Kidney epithelial cell (primary cell): ENCODE measurements around the gene LAMC3. TPM values are rescaled to one million over a fixed set of nuclear protein-coding genes. Genes with fewer than 3 reads are reported as not detected.

ENCODE experiments used
- DNase-seq: peaks from one replicate; pipeline ENCODE4 v3.0.0-alpha.2; 2010; ENCODE audit warnings: low read depth
- H3K27me3 ChIP-seq: 2 replicates; pipeline ENCODE4 v1.6.0; 2011; ENCODE audit warnings: low read length; ENCODE audit not compliant: control insufficient read depth, insufficient read depth
- H3K36me3 ChIP-seq: 2 replicates; pipeline ENCODE4 v1.5.1; 2011; ENCODE audit warnings: low read length; ENCODE audit not compliant: control insufficient read depth, insufficient read depth
- H3K4me3 ChIP-seq: 2 replicates; pipeline ENCODE4 v1.5.1; 2011; ENCODE audit warnings: low read depth, mild to moderate bottlenecking, control low read depth, low read length
- CTCF ChIP-seq: IDR thresholded peaks from 2 replicates; pipeline ENCODE4 v1.5.1; 2011; ENCODE audit warnings: mild to moderate bottlenecking, moderate library complexity, low read length, control low read depth, inconsistent platforms; ENCODE audit not compliant: insufficient read depth, poor library complexity, severe bottlenecking
- total RNA-seq: library from RNA; depleted of rRNA; stranded (reverse); fragments of >200 nt; gene quantifications from 2 replicates; pipeline ENCODE4 v1.2.3, GENCODE V29; 2015

The LAMC3 gene
- total RNA-seq, 1 donor from 2014 or later, result 7.5 TPM

GRCh38 chr9:130963337-130963908 is 45.6 kb upstream of the LAMC3 start:
- no peak for DNase-seq
- Histone ChIP-seq H3K36me3 (no peaks in the 10 kb centered on the region), H3K4me3 (no peak overlapping the region), H3K27me3 (no peaks in the 10 kb centered on the region)
- no peak for TF ChIP-seq CTCF

GRCh38 chr9:130963916-130964315 is 45.1 kb upstream of the LAMC3 start:
- no peak for DNase-seq
- Histone ChIP-seq H3K4me3 (no peak overlapping the region), H3K27me3 (no peaks in the 10 kb centered on the region)

GRCh38 chr9:130965680-130966079 is 43.3 kb upstream of the LAMC3 start:
- Histone ChIP-seq H3K36me3 (no peaks in the 10 kb centered on the region), H3K4me3 (no peak overlapping the region), H3K27me3 (no peaks in the 10 kb centered on the region)
- DNase-seq, result no peak
- TF ChIP-seq CTCF, result no peak

More at GRCh38 chr9:130963916-130964315, 45.1 kb upstream of the LAMC3 start:
- no peaks in the 10 kb centered on the region for H3K36me3 ChIP-seq
- TF ChIP-seq CTCF, result no peak

- Histone ChIP-seq H3K4me3 (no peak overlapping the region), H3K36me3 (no peaks in the 10 kb centered on the region), H3K27me3 (peaks cover 22% of the 10 kb centered on the region)
- no peak for TF ChIP-seq CTCF
- DNase-seq, result no peak
Observed at GRCh38 chr9:130970052-130970451, 38.9 kb upstream of the LAMC3 start.

GRCh38 chr9:130970855-130971254 is 38.1 kb upstream of the LAMC3 start:
- DNase-seq, result no peak
- H3K27me3 ChIP-seq, result peaks cover 22% of the 10 kb centered on the region
- TF ChIP-seq CTCF, result no peak

GRCh38 chr9:130971294-130971849 is 37.6 kb upstream of the LAMC3 start:
- no peaks in the 10 kb centered on the region for H3K36me3 ChIP-seq
- DNase-seq, result no peak
- no peak for TF ChIP-seq CTCF
- H3K4me3 ChIP-seq, result no peak overlapping the region
- H3K27me3 ChIP-seq, result peaks cover 22% of the 10 kb centered on the region

More at GRCh38 chr9:130970855-130971254, 38.1 kb upstream of the LAMC3 start:
- Histone ChIP-seq H3K36me3 (no peaks in the 10 kb centered on the region), H3K4me3 (no peak overlapping the region)
